ENCODE results near the gene DISC1.

DISC1 gene

DNA sequence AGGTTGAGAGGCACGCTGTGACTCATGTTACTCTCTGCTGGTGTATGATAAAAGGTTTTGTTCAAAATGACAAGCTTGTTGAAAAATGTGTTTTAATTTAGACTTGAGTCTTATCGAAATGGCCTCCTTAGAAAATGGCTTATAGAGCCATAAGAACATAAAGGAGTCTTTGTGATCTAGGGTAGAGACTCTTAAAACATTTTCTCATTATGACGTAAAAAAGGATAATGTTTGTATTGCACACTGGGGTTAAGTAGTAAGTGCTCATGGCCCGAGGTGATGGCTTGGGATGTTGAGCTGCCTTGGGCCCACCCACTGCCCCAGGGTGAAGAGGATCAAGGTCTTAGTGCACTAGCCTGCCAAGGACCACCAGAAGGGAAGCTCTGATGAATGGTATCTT, 117.4 kb downstream of the DISC1 start:
- TF ChIP-seq ISL1 (CRISPR knock-in tag; IDR thresholded peaks at IDR 0.05), result no peak
- no peak for TF ChIP-seq ZNF565 (CRISPR knock-in tag; conservative IDR thresholded peaks at IDR 0.05; ENCODE audit: low read depth)
- no peak for TF ChIP-seq OSR1 (CRISPR knock-in tag; IDR thresholded peaks at IDR 0.05)
- TF ChIP-seq, protein P1, sequence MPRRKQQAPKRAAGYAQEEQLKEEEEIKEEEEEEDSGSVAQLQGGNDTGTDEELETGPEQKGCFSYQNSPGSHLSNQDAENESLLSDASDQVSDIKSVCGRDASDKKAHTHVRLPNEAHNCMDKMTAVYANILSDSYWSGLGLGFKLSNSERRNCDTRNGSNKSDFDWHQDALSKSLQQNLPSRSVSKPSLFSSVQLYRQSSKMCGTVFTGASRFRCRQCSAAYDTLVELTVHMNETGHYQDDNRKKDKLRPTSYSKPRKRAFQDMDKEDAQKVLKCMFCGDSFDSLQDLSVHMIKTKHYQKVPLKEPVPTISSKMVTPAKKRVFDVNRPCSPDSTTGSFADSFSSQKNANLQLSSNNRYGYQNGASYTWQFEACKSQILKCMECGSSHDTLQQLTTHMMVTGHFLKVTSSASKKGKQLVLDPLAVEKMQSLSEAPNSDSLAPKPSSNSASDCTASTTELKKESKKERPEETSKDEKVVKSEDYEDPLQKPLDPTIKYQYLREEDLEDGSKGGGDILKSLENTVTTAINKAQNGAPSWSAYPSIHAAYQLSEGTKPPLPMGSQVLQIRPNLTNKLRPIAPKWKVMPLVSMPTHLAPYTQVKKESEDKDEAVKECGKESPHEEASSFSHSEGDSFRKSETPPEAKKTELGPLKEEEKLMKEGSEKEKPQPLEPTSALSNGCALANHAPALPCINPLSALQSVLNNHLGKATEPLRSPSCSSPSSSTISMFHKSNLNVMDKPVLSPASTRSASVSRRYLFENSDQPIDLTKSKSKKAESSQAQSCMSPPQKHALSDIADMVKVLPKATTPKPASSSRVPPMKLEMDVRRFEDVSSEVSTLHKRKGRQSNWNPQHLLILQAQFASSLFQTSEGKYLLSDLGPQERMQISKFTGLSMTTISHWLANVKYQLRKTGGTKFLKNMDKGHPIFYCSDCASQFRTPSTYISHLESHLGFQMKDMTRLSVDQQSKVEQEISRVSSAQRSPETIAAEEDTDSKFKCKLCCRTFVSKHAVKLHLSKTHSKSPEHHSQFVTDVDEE (CRISPR knock-in tag; IDR thresholded peaks at IDR 0.05), result no peak
- TF ChIP-seq ZNF70 (CRISPR knock-in tag; IDR thresholded peaks at IDR 0.05), result no peak
- TF ChIP-seq, protein P2, sequence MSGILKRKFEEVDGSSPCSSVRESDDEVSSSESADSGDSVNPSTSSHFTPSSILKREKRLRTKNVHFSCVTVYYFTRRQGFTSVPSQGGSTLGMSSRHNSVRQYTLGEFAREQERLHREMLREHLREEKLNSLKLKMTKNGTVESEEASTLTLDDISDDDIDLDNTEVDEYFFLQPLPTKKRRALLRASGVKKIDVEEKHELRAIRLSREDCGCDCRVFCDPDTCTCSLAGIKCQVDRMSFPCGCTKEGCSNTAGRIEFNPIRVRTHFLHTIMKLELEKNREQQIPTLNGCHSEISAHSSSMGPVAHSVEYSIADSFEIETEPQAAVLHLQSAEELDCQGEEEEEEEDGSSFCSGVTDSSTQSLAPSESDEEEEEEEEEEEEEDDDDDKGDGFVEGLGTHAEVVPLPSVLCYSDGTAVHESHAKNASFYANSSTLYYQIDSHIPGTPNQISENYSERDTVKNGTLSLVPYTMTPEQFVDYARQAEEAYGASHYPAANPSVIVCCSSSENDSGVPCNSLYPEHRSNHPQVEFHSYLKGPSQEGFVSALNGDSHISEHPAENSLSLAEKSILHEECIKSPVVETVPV (CRISPR knock-in tag; IDR thresholded peaks at IDR 0.05), result no peak
- no peak for TF ChIP-seq ZNF8 (CRISPR knock-in tag; IDR thresholded peaks at IDR 0.05)
- no peak for TF ChIP-seq SNAI2 (CRISPR knock-in tag; IDR thresholded peaks at IDR 0.05)
- TF ChIP-seq TOX (CRISPR knock-in tag; IDR thresholded peaks at IDR 0.05; ENCODE audit: borderline replicate concordance), result no peak
- no peak for TF ChIP-seq ESRRG (CRISPR knock-in tag; IDR thresholded peaks at IDR 0.05)
- no peak for TF ChIP-seq RARB (CRISPR knock-in tag; IDR thresholded peaks at IDR 0.05)
- TF ChIP-seq, protein P3, sequence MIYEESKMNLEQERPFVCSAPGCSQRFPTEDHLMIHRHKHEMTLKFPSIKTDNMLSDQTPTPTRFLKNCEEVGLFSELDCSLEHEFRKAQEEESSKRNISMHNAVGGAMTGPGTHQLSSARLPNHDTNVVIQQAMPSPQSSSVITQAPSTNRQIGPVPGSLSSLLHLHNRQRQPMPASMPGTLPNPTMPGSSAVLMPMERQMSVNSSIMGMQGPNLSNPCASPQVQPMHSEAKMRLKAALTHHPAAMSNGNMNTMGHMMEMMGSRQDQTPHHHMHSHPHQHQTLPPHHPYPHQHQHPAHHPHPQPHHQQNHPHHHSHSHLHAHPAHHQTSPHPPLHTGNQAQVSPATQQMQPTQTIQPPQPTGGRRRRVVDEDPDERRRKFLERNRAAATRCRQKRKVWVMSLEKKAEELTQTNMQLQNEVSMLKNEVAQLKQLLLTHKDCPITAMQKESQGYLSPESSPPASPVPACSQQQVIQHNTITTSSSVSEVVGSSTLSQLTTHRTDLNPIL (CRISPR knock-in tag; IDR thresholded peaks at IDR 0.05; ENCODE audit: low read depth), result no peak
- TF ChIP-seq ZFP30 (CRISPR knock-in tag; IDR thresholded peaks at IDR 0.05), result no peak
- TF ChIP-seq GLIS3 (CRISPR knock-in tag; IDR thresholded peaks at IDR 0.05), result no peak
- no peak for TF ChIP-seq CSDC2 (CRISPR knock-in tag; IDR thresholded peaks at IDR 0.05)
- ATAC-seq, result no peak

DNA sequence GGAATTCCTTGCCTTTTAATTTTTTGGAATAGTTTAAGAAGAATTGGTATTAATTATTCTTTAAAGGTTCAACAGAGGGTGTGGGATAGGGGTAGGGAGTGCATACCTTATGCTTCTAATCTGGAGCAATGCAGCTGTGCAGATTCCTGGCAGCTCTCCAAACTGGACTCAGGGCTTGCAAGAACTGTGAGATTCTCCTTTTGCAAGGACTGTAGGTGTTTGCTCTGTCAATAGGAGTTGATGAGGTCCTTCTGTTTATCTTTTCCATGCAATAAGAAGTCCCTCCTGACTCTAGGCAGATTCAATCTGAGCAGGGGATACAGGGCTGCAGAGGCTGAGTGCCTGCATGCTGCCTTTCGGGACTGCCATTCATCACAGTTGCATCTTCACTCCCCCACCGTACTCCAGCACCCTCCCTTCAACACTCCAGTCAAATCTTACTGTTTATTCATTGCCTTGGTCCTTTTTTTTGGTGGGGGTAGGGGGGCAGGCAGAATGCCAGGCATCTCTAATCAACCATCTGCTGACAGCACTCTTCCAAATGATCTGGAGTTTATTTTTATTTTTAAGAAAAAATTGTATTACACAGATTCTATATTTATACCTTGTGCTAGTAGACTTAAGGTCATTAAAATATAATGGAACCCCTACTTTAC, 122.3 kb downstream of the DISC1 start:
- TF ChIP-seq TOX (CRISPR knock-in tag; IDR thresholded peaks at IDR 0.05; ENCODE audit: borderline replicate concordance), result no peak
- no peak for TF ChIP-seq RARB (CRISPR knock-in tag; IDR thresholded peaks at IDR 0.05)
- TF ChIP-seq PPARA (CRISPR knock-in tag; IDR thresholded peaks at IDR 0.05; ENCODE audit: borderline replicate concordance), result no peak
- TF ChIP-seq, protein P4, sequence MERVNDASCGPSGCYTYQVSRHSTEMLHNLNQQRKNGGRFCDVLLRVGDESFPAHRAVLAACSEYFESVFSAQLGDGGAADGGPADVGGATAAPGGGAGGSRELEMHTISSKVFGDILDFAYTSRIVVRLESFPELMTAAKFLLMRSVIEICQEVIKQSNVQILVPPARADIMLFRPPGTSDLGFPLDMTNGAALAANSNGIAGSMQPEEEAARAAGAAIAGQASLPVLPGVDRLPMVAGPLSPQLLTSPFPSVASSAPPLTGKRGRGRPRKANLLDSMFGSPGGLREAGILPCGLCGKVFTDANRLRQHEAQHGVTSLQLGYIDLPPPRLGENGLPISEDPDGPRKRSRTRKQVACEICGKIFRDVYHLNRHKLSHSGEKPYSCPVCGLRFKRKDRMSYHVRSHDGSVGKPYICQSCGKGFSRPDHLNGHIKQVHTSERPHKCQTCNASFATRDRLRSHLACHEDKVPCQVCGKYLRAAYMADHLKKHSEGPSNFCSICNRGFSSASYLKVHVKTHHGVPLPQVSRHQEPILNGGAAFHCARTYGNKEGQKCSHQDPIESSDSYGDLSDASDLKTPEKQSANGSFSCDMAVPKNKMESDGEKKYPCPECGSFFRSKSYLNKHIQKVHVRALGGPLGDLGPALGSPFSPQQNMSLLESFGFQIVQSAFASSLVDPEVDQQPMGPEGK (CRISPR knock-in tag; IDR thresholded peaks at IDR 0.05; ENCODE audit: borderline replicate concordance), result no peak
- no peak for TF ChIP-seq ZNF8 (CRISPR knock-in tag; IDR thresholded peaks at IDR 0.05)
- TF ChIP-seq, protein P1 (CRISPR knock-in tag; IDR thresholded peaks at IDR 0.05), result no peak
- no peak for TF ChIP-seq ESRRG (CRISPR knock-in tag; IDR thresholded peaks at IDR 0.05)
- no peak for TF ChIP-seq BACH2 (CRISPR knock-in tag; IDR thresholded peaks at IDR 0.05; ENCODE audit: borderline replicate concordance)
- no peak for TF ChIP-seq ZC3H10 (CRISPR knock-in tag; IDR thresholded peaks at IDR 0.05)
- TF ChIP-seq ISL1 (CRISPR knock-in tag; IDR thresholded peaks at IDR 0.05), result no peak
- TF ChIP-seq TCF4 (CRISPR knock-in tag; IDR thresholded peaks at IDR 0.05; ENCODE audit: borderline replicate concordance), result no peak
- TF ChIP-seq ZFP30 (CRISPR knock-in tag; IDR thresholded peaks at IDR 0.05), result no peak
- no peak for TF ChIP-seq GLIS3 (CRISPR knock-in tag; IDR thresholded peaks at IDR 0.05)
- no peak for TF ChIP-seq SNAI2 (CRISPR knock-in tag; IDR thresholded peaks at IDR 0.05)
- no peak for TF ChIP-seq CSDC2 (CRISPR knock-in tag; IDR thresholded peaks at IDR 0.05)
- TF ChIP-seq, protein P2 (CRISPR knock-in tag; IDR thresholded peaks at IDR 0.05), result no peak
- TF ChIP-seq, protein P3 (CRISPR knock-in tag; IDR thresholded peaks at IDR 0.05; ENCODE audit: low read depth), result no peak
- TF ChIP-seq, protein P5, sequence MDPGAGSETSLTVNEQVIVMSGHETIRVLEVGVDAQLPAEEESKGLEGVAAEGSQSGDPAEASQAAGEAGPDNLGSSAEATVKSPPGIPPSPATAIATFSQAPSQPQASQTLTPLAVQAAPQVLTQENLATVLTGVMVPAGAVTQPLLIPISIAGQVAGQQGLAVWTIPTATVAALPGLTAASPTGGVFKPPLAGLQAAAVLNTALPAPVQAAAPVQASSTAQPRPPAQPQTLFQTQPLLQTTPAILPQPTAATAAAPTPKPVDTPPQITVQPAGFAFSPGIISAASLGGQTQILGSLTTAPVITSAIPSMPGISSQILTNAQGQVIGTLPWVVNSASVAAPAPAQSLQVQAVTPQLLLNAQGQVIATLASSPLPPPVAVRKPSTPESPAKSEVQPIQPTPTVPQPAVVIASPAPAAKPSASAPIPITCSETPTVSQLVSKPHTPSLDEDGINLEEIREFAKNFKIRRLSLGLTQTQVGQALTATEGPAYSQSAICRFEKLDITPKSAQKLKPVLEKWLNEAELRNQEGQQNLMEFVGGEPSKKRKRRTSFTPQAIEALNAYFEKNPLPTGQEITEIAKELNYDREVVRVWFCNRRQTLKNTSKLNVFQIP (CRISPR knock-in tag; IDR thresholded peaks at IDR 0.05; ENCODE audit: borderline replicate concordance, low read depth), result no peak
- no peak for TF ChIP-seq ZFP3 (CRISPR knock-in tag; IDR thresholded peaks at IDR 0.05)
- no peak for TF ChIP-seq ZNF565 (CRISPR knock-in tag; conservative IDR thresholded peaks at IDR 0.05; ENCODE audit: low read depth)
- ATAC-seq, result no peak
